ENCODE measurements around the gene ISG15.

DNA sequence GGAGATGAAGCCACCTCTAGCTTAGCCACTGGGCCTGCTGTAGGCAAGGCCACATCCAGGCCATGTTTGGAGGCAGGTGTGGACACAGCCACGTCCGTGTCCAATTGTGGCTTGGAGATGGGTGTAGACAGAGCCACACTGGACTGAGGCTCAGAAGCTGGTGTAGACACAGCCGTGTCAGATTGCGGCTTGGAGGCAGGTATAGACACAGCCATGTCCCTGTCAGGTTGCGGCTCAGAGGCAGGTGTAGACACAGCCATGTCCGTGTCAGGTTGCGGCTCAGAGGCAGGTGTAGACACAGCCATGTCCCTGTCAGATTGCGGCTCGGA is 33.6 kb upstream of the ISG15 start:
- TF ChIP-seq, protein P1, sequence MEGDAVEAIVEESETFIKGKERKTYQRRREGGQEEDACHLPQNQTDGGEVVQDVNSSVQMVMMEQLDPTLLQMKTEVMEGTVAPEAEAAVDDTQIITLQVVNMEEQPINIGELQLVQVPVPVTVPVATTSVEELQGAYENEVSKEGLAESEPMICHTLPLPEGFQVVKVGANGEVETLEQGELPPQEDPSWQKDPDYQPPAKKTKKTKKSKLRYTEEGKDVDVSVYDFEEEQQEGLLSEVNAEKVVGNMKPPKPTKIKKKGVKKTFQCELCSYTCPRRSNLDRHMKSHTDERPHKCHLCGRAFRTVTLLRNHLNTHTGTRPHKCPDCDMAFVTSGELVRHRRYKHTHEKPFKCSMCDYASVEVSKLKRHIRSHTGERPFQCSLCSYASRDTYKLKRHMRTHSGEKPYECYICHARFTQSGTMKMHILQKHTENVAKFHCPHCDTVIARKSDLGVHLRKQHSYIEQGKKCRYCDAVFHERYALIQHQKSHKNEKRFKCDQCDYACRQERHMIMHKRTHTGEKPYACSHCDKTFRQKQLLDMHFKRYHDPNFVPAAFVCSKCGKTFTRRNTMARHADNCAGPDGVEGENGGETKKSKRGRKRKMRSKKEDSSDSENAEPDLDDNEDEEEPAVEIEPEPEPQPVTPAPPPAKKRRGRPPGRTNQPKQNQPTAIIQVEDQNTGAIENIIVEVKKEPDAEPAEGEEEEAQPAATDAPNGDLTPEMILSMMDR (IDR thresholded peaks at IDR 0.05), result no peak
- TF ChIP-seq POLR2A (IDR thresholded peaks at IDR 0.05), result no peak
